Choroid plexus epithelial cell (primary cell): ENCODE data around the gene SH3BGRL.
A peak's percentile ranks its signal among the peaks of the same experiment; 100 is the strongest.
"Not testable (repeated sequence)": the region's sequence is repeated elsewhere in the genome, so short reads cannot be mapped to it uniquely, and the experiment has no call there.

Experiments used
- DNase-seq: peaks from one replicate; pipeline ENCODE4 v3.0.0-alpha.2; 2010; ENCODE audit warnings: low read depth
- H3K4me3 ChIP-seq: 2 replicates; pipeline ENCODE4 v1.5.1; 2011; ENCODE audit warnings: low read depth, mild to moderate bottlenecking, control low read depth, low read length, moderate library complexity
- CTCF ChIP-seq: conservative IDR thresholded peaks from 2 replicates; pipeline ENCODE4 v1.5.1; 2011; ENCODE audit warnings: low read depth, mild to moderate bottlenecking, control low read depth, inconsistent platforms, low read length, moderate library complexity

Gene SH3BGRL

GRCh38 chrX:81308086-81308829, 106.4 kb downstream of the SH3BGRL start:
- DNase-seq, result no peak
- H3K4me3 ChIP-seq, result no peak overlapping the region
- TF ChIP-seq CTCF, result no peak

- no peak for TF ChIP-seq CTCF
- H3K4me3 ChIP-seq, result no peak overlapping the region
- DNase-seq, result peak; percentile 68
These were observed 114.3 kb downstream of the SH3BGRL start for GRCh38 chrX:81316163-81316562.

- DNase-seq, H3K4me3 ChIP-seq: not testable (repeated sequence)
These were observed 129.8 kb downstream of the SH3BGRL start for GRCh38 chrX:81331653-81332052.

- H3K4me3 ChIP-seq, result no peak overlapping the region
- no peak for TF ChIP-seq CTCF
- DNase-seq, result peak; percentile 56
These were observed 134.7 kb downstream of the SH3BGRL start for GRCh38 chrX:81336455-81337152.

- no peak for DNase-seq
- no peak overlapping the region for H3K4me3 ChIP-seq
- no peak for TF ChIP-seq CTCF
These were observed 135.9 kb downstream of the SH3BGRL start for GRCh38 chrX:81337805-81338204.

GRCh38 chrX:81338924-81339323, 137.0 kb downstream of the SH3BGRL start:
- DNase-seq, result no peak
- H3K4me3 ChIP-seq, result no peak overlapping the region
- no peak for TF ChIP-seq CTCF

GRCh38 chrX:81345296-81345695, 143.4 kb downstream of the SH3BGRL start:
- not testable (repeated sequence) for H3K4me3 ChIP-seq, DNase-seq
